HCT116 (cell line): Measurements from ENCODE around the gene MESD.
A peak's percentile ranks its signal among the peaks of the same experiment; 100 is the strongest.
"Not testable (repeated sequence)": the region's sequence is repeated elsewhere in the genome, so short reads cannot be mapped to it uniquely, and the experiment has no call there.

ENCODE experiments used
- ELF1 ChIP-seq: IDR thresholded peaks from 2 replicates; pipeline ENCODE4 v1.6.1; 2012; ENCODE audit warnings: low read depth, borderline replicate concordance
- EZH2 ChIP-seq: fragments of 200-600 bp; sonication (generic); IDR thresholded peaks from 2 replicates; pipeline ENCODE4 v1.6.1; 2017; ENCODE audit warnings: antibody characterized with exemption, mixed run types
- POLR2A ChIP-seq: IDR thresholded peaks from 2 replicates; pipeline ENCODE4 v1.7.0; 2011; ENCODE audit warnings: borderline replicate concordance; ENCODE audit not compliant: insufficient read depth, insufficient read length; ENCODE audit errors: extremely low read depth
- POLR2AphosphoS5 ChIP-seq: IDR thresholded peaks from 2 replicates; pipeline ENCODE4 v1.6.1; 2011; ENCODE audit warnings: mild to moderate bottlenecking, low read depth, low read length, moderate library complexity
- REST ChIP-seq: IDR thresholded peaks from 2 replicates; pipeline ENCODE4 v1.6.1; 2012; ENCODE audit warnings: low read depth
- SP1 ChIP-seq: IDR thresholded peaks from 2 replicates; pipeline ENCODE4 v1.6.1; 2012; ENCODE audit warnings: low read depth
- YY1 ChIP-seq: IDR thresholded peaks from 2 replicates; pipeline ENCODE4 v1.6.1; 2011; ENCODE audit warnings: low read length, low read depth, moderate library complexity, mild to moderate bottlenecking; ENCODE audit not compliant: insufficient replicate concordance; ENCODE audit errors: extremely low read depth
- TF ChIP-seq, protein P1 (sequence below), 3 experiments: fragments of 200-600 bp in 1 of 3; sonication (generic) in 1 of 3; IDR thresholded peaks in 2 of 3; conservative IDR thresholded peaks in 1 of 3; 2 replicates each; pipeline ENCODE4 v1.5.1; 2012 to 2017; ENCODE audit warnings: low read depth in 2 of 3, low read length in 2 of 3, antibody characterized with exemption in 1 of 3, borderline replicate concordance in 1 of 3, control low read depth in 1 of 3, mild to moderate bottlenecking in 1 of 3, mixed read lengths in 1 of 3, mixed run types in 1 of 3, moderate library complexity in 1 of 3; ENCODE audit not compliant: insufficient read depth in 1 of 3

GRCh38 chr15:80955571-80956452, 33.8 kb downstream of the MESD start:
- not testable (repeated sequence) for TF ChIP-seq EZH2, POLR2A, YY1, ELF1, REST
- TF ChIP-seq, protein P1, sequence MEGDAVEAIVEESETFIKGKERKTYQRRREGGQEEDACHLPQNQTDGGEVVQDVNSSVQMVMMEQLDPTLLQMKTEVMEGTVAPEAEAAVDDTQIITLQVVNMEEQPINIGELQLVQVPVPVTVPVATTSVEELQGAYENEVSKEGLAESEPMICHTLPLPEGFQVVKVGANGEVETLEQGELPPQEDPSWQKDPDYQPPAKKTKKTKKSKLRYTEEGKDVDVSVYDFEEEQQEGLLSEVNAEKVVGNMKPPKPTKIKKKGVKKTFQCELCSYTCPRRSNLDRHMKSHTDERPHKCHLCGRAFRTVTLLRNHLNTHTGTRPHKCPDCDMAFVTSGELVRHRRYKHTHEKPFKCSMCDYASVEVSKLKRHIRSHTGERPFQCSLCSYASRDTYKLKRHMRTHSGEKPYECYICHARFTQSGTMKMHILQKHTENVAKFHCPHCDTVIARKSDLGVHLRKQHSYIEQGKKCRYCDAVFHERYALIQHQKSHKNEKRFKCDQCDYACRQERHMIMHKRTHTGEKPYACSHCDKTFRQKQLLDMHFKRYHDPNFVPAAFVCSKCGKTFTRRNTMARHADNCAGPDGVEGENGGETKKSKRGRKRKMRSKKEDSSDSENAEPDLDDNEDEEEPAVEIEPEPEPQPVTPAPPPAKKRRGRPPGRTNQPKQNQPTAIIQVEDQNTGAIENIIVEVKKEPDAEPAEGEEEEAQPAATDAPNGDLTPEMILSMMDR (IDR thresholded peaks at IDR 0.05 in 2 of 3, conservative IDR thresholded peaks at IDR 0.05 in 1 of 3; ENCODE audit: borderline replicate concordance in 1 of 3, insufficient read depth in 1 of 3, low read depth in 2 of 3, low read length in 2 of 3), result not testable (repeated sequence)
- peak; percentile 83 for TF ChIP-seq SP1
- peak; percentile 33; the same call in 1 of the 2 replicates for TF ChIP-seq POLR2AphosphoS5
